HG02852 (cell line): ENCODE results near the gene RPS19.

Experiments used
- ATAC-seq: cut with Tn5 transposase; IDR thresholded peaks from one replicate; pipeline ENCODE4 v1.9.1; 2021; ENCODE audit warnings: mild to moderate bottlenecking, moderate library complexity; ENCODE audit not compliant: unreplicated experiment

RPS19 gene

GRCh38 chr19:41877916-41878905 is 18.2 kb downstream of the RPS19 start:
- no peak for ATAC-seq

- ATAC-seq = no peak
These were observed 19.0 kb downstream of the RPS19 start for GRCh38 chr19:41879080-41879479.

- ATAC-seq = no peak
These were observed 19.7 kb downstream of the RPS19 start for GRCh38 chr19:41879670-41880328.

GRCh38 chr19:41880329-41880708 is 20.3 kb downstream of the RPS19 start:
- no peak for ATAC-seq

- ATAC-seq = no peak
These were observed 22.8 kb downstream of the RPS19 start, which contains the start of gene ARHGEF1 for GRCh38 chr19:41882568-41883462. TSS of gene ARHGEF1 (plus strand) at chr19:41883184. CDS start at chr19:41888083, 4,899 bp downstream.

GRCh38 chr19:41883463-41883820 is 23.4 kb downstream of the RPS19 start:
- ATAC-seq = no peak

- ATAC-seq = peak; percentile 79
These were observed 24.0 kb downstream of the RPS19 start for GRCh38 chr19:41883821-41884733.

GRCh38 chr19:41886761-41887710 is 27.0 kb downstream of the RPS19 start:
- no peak for ATAC-seq

GRCh38 chr19:41887711-41888382 is 27.8 kb downstream of the RPS19 start:
- ATAC-seq = no peak

GRCh38 chr19:41888926-41889325 is 28.9 kb downstream of the RPS19 start:
- ATAC-seq = no peak

GRCh38 chr19:41889896-41890295 is 29.8 kb downstream of the RPS19 start:
- no peak for ATAC-seq

- no peak for ATAC-seq
These were observed 30.9 kb downstream of the RPS19 start for GRCh38 chr19:41890936-41891335.

- ATAC-seq = no peak
These were observed 32.3 kb downstream of the RPS19 start for GRCh38 chr19:41892173-41892902.

GRCh38 chr19:41893899-41894298 is 33.8 kb downstream of the RPS19 start:
- no peak for ATAC-seq

- ATAC-seq = no peak
These were observed 34.3 kb downstream of the RPS19 start for GRCh38 chr19:41894350-41894749.

- ATAC-seq = no peak
These were observed 35.9 kb downstream of the RPS19 start for GRCh38 chr19:41895745-41896580.

GRCh38 chr19:41896581-41896942 is 36.5 kb downstream of the RPS19 start:
- ATAC-seq = no peak
